ENCODE data around the gene FAM114A2. TPM values are rescaled to one million over a fixed set of nuclear protein-coding genes. Genes with fewer than 3 reads are reported as not detected.

Gene FAM114A2
- total and polyA plus RNA-seq, 8 donors, result 4.9 to 25.9 (median 11.2) TPM

DNA sequence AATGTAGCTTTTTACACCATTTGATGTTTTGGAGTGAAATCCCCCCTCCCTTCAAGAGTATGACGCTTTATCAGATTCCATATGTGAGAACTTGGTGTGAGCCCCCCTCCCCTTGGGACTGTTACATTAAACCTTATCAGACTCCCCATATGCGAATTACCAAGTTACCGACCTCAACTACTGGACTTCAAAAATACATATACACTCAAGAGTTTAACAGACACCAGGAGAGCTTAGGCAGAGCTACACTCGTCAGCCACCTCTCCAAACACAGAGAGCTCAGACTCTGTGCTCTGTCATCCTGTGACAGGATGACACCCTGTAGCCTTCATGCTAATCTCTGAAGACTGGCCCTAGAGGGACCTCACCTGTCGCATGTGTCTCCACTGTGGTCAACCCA, 50.2 kb downstream of the FAM114A2 start:
- no peak overlapping the region for H3K27ac ChIP-seq
- WGBS, 5 donors, result 88 to 98% (median 91%) methylated on average over 5 of the region's 5 CpGs

GRCh38 chr5:153987301-153987700, 51.4 kb downstream of the FAM114A2 start:
- TF ChIP-seq POLR2AphosphoS5 (IDR thresholded peaks at IDR 0.05) (no peak), POLR2A (IDR thresholded peaks at IDR 0.05) (no peak), EP300 (IDR thresholded peaks at IDR 0.05) (no peak)
- TF ChIP-seq, protein P1, sequence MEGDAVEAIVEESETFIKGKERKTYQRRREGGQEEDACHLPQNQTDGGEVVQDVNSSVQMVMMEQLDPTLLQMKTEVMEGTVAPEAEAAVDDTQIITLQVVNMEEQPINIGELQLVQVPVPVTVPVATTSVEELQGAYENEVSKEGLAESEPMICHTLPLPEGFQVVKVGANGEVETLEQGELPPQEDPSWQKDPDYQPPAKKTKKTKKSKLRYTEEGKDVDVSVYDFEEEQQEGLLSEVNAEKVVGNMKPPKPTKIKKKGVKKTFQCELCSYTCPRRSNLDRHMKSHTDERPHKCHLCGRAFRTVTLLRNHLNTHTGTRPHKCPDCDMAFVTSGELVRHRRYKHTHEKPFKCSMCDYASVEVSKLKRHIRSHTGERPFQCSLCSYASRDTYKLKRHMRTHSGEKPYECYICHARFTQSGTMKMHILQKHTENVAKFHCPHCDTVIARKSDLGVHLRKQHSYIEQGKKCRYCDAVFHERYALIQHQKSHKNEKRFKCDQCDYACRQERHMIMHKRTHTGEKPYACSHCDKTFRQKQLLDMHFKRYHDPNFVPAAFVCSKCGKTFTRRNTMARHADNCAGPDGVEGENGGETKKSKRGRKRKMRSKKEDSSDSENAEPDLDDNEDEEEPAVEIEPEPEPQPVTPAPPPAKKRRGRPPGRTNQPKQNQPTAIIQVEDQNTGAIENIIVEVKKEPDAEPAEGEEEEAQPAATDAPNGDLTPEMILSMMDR (IDR thresholded peaks at IDR 0.05), result no peak
- intact Hi-C loops (cut with DNase I; ENCODE audit: low total_unique reads), result no loop called here
- H3K36me3 ChIP-seq, result peaks cover 4 to 17% (median 11%) of the 10 kb centered on the region in 4 donors
- peak in 1 of 2 donors; percentile 28 for DNase-seq
- H3K27ac ChIP-seq, result no peak overlapping the region
- no peak overlapping the region for H3K4me3 ChIP-seq
- H3K27me3 ChIP-seq, result no peaks in the 10 kb centered on the region
- 68 to 83% (median 74%) methylated on average over 2 of the region's 2 CpGs for WGBS, 5 donors
- H3K4me1 ChIP-seq, result no peaks in the 10 kb centered on the region
- H3K9me3 ChIP-seq, result no peaks in the 10 kb centered on the region

More for the DNA sequence above, 50.2 kb downstream of the FAM114A2 start:
- intact Hi-C loops (cut with DNase I; ENCODE audit: low total_unique reads), result no loop called here
- DNase-seq, result no peak
- no peaks in the 10 kb centered on the region for H3K27me3 ChIP-seq
- H3K4me3 ChIP-seq, result no peak overlapping the region
- H3K36me3 ChIP-seq, result peaks cover 4 to 28% (median 23%) of the 10 kb centered on the region in 4 donors
- no peaks in the 10 kb centered on the region for H3K9me3 ChIP-seq
- no peak for TF ChIP-seq EP300 (IDR thresholded peaks at IDR 0.05)
- no peak for TF ChIP-seq POLR2AphosphoS5 (IDR thresholded peaks at IDR 0.05)
- H3K4me1 ChIP-seq, result no peaks in the 10 kb centered on the region

DNA sequence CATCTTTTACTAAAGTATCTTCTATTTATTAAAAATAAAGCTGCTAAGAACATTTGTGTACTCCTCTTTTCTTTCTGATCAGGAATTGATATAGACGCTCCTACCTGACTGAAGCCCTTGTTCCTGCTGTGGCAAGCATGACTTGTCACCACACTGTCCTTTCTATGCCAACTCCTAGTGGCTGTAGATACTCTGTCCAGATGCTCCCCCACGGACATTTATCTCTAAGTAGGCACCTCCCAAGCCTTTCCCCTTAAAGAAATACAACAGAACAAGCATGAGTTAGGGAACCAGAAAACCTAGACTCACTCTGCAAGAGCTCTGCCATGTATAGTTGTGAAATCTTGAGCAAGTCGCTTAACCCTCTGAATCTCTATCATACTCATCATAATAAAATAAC, 53.2 kb downstream of the FAM114A2 start:
- Histone ChIP-seq H3K27ac (no peak overlapping the region), H3K4me3 (no peak overlapping the region), H3K27me3 (no peaks in the 10 kb centered on the region), H3K9me3 (no peaks in the 10 kb centered on the region), H3K4me1 (no peaks in the 10 kb centered on the region), H3K36me3 (peaks cover 0 to 6% (median 0%) of the 10 kb centered on the region in 4 donors)
- 52 to 62% (median 61%) methylated on average over 3 of the region's 3 CpGs for WGBS, 5 donors
- TF ChIP-seq, protein P1 (IDR thresholded peaks at IDR 0.05), result no peak
- no peak for TF ChIP-seq POLR2AphosphoS5 (IDR thresholded peaks at IDR 0.05)
- no peak for TF ChIP-seq EP300 (IDR thresholded peaks at IDR 0.05)
- no peak for TF ChIP-seq POLR2A (IDR thresholded peaks at IDR 0.05)
- DNase-seq, result no peak
- intact Hi-C loops (cut with DNase I; ENCODE audit: low total_unique reads), result no loop called here

- Histone ChIP-seq H3K27me3 (no peaks in the 10 kb centered on the region), H3K4me1 (no peaks in the 10 kb centered on the region), H3K27ac (no peak overlapping the region), H3K36me3 (no peaks in the 10 kb centered on the region), H3K9me3 (no peaks in the 10 kb centered on the region), H3K4me3 (no peak overlapping the region)
- TF ChIP-seq, protein P1 (IDR thresholded peaks at IDR 0.05), result no peak
- TF ChIP-seq POLR2AphosphoS5 (IDR thresholded peaks at IDR 0.05) (no peak), POLR2A (IDR thresholded peaks at IDR 0.05) (no peak), EP300 (IDR thresholded peaks at IDR 0.05) (no peak)
- 74 to 100% (median 81%) methylated on average over 1 of the region's 1 CpG for WGBS, 5 donors
- intact Hi-C loops (cut with DNase I; ENCODE audit: low total_unique reads), result no loop called here
- DNase-seq, result no peak
Measured at GRCh38 chr5:153983885-153984284, 54.8 kb downstream of the FAM114A2 start.

DNA sequence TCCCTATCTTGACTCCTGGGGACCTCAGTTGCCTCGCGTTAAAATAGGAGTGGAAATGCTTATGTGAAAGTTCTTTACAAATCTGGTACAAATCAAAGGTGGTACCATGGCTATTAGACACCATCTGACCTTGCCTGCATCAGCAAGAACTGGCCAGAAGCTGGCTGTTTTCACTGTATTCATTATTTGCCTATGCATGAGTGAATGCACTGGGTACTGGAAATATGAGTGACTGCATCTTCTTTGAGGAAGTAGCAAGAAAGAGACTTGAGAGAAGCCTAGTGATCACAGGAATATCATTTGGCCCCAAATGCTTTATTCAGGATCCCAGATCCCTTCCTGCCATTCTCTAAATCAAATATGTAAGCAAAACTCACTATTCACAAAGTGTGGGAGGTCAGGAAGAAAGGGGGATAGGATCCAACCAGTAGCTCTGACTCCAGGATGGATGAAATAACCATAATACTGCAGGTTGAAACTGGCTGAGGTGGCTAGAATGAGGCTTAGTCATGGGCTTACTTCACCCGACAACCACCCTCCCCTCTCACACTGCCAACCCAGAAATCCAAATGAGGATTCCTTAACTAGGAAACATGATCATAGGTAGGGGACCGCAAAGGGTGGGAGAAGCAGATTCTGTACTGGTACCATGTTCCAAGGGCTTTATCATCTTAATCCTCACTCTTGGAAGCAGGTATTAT, 56.7 kb downstream of the FAM114A2 start:
- H3K27me3 ChIP-seq, result peaks cover 0 to 7% (median 0%) of the 10 kb centered on the region in 3 donors
- H3K9me3 ChIP-seq, result no peaks in the 10 kb centered on the region
- H3K36me3 ChIP-seq, result no peaks in the 10 kb centered on the region
- H3K27ac ChIP-seq, result no peak overlapping the region
- DNase-seq, result no peak
- TF ChIP-seq, protein P1 (IDR thresholded peaks at IDR 0.05), result no peak
- TF ChIP-seq POLR2A (IDR thresholded peaks at IDR 0.05), result no peak
- TF ChIP-seq EP300 (IDR thresholded peaks at IDR 0.05), result no peak
- TF ChIP-seq POLR2AphosphoS5 (IDR thresholded peaks at IDR 0.05), result no peak
- no peak overlapping the region for H3K4me3 ChIP-seq
- intact Hi-C loops (cut with DNase I; ENCODE audit: low total_unique reads), result no loop called here
- 85 to 89% (median 87%) methylated on average over 4 of the region's 4 CpGs for WGBS, 5 donors
- H3K4me1 ChIP-seq, result no peaks in the 10 kb centered on the region

All from stomach (tissue), 9 donors.